Right lobe of liver (tissue), 6 donors: ENCODE data around the gene USP7. TPM values are rescaled to one million over a fixed set of nuclear protein-coding genes. Genes with fewer than 3 reads are reported as not detected.
A peak's percentile ranks its signal among the peaks of the same experiment; 100 is the strongest.
"Not testable (repeated sequence)": the region's sequence is repeated elsewhere in the genome, so short reads cannot be mapped to it uniquely, and the experiment has no call there.

Source experiments
- ATAC-seq, 4 donors: fragments of 200-7000 bp; cut with Tn5 transposase; one replicate each; pipeline ENCODE4 v1.9.1; 2020; ENCODE audit warnings: mild to moderate bottlenecking in 4 of 4, moderate library complexity in 4 of 4
- DNase-seq, 3 donors: peaks; one replicate each; pipeline ENCODE4 v3.0.0-alpha.2; 2020
- H3K27ac ChIP-seq, 3 donors: fragments of 200-600 bp; one replicate each; pipeline ENCODE4 v1.8.0; 2022
- H3K27me3 ChIP-seq, 2 donors: fragments of 200-600 bp; one replicate each; pipeline ENCODE4 v1.8.0; 2022
- H3K36me3 ChIP-seq, 4 donors: fragments of 200-600 bp; sonication (generic) in 1 of 4; one replicate each; pipeline versions ENCODE4 v1.5.1 to v1.8.0; 2017 to 2022; ENCODE audit warnings: control low read depth in 1 of 4
- H3K4me1 ChIP-seq, 4 donors: fragments of 200-600 bp; sonication (generic) in 1 of 4; one replicate each; pipeline versions ENCODE4 v1.5.1 to v1.8.0; 2017 to 2022; ENCODE audit warnings: control low read depth in 1 of 4
- H3K4me3 ChIP-seq, 3 donors: fragments of 200-600 bp; one replicate each; pipeline ENCODE4 v1.8.0; 2022
- H3K9me3 ChIP-seq, 4 donors: fragments of 200-600 bp; sonication (generic) in 1 of 4; one replicate each; pipeline versions ENCODE4 v1.5.1 to v1.8.0; 2017 to 2022; ENCODE audit warnings: control low read depth in 1 of 4
- POLR2A ChIP-seq: fragments of 450-650 bp; IDR thresholded peaks from one replicate; pipeline ENCODE4 v1.6.1; 2017; ENCODE audit warnings: antibody characterized with exemption, mild to moderate bottlenecking
- WGBS: methylation state at CpG from one replicate; pipeline ENCODE4 v1.1.6; 2018; ENCODE audit warnings: low coverage, low lambda C conversion rate; ENCODE audit not compliant: insufficient coverage; ENCODE audit errors: missing lambda C conversion rate; 5-methylcytosine and 5-hydroxymethylcytosine counted together
- intact Hi-C, 2 donors: fragments of 100-400 bp; cut with DNase I; formaldehyde crosslinking; loops; one replicate each; pipeline versions ENCODE4 v1.11.2 to v1.14.1; 2022
- total RNA-seq, 6 experiments: library from RNA; depleted of rRNA in 2 of 6; stranded (reverse); fragments of >200 nt in 2 of 6; fragmentation: NEBNext Ultra II Directional in 3 of 6; extraction: Animal tissue kit (Norgen Biotek cat#: 25700) in 3 of 6; gene quantifications; one replicate each; pipeline versions ENCODE4 v1.1.0 to v1.2.4, GENCODE V29; 2016 to 2023
- TF ChIP-seq, protein P1 (sequence below), 4 donors: fragments of 200-600 bp in 3 of 4; fragments of 450-650 bp in 1 of 4; IDR thresholded peaks; one replicate each; pipeline versions ENCODE4 v1.5.1 to v1.8.0; 2016 to 2022; ENCODE audit warnings: antibody characterized with exemption in 4 of 4, mild to moderate bottlenecking in 2 of 4
- donor health status: DM: no; HTN: yes; CAD: no.
- donor health status: DM: no; HTN: no; CAD: no.
- donor health status: DM: no; HTN: no; CAD: no.
- donor health status: DM: no; HTN: yes; CAD: no.
- donor health status: DM: no; HTN: yes; CAD: no.

USP7 gene
- total RNA-seq, 6 experiments from 2014 or later: 46.8 to 55.8 (median 49.1) TPM

DNA sequence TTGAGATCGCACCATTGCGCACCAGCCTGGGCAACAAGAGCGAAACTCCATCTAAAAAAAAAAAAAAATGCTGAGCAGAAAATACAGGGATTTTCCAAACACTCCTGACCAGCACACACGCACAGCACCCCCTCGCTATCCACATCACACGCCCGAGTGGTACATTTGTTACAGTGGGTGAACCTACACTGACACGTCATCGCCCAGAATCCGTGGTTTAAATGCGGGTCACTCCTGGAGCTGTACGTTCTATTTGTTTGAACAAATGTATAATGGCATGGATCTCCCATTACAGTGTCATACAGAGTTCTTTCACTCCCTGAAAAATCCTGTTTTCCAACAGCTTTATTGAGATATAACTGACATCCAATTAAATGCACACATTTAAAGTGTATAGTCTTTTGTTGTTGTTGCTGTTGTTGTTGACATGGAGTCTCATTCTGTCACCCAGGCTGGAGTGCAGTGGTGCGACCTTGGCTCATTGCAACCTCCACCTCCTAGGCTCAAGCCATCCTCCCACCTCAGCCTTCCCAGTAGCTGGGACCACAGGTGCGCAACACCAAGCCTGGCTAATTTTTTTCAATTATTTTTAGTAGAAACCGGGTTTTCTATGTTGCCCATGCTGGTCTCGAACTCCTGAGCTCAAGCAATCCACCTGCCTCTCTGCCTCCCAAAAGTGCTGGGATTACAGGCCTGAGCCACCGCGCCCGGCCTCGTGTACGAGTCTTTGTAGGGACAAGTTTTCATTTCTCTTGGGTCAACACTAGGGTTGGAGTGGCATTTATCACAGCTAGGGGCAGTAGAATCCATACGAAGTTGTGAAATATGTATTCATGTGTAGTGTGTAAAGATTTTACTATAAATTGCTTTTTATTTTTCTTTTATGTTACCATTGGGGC lies 90.5 kb downstream of the USP7 start:
- Histone ChIP-seq H3K27me3 (no peaks in the 10 kb centered on the region), H3K4me1 (peaks cover 0 to 20% (median 6%) of the 10 kb centered on the region in 4 donors), H3K27ac (no peak overlapping the region), H3K4me3 (no peak overlapping the region), H3K36me3 (no peaks in the 10 kb centered on the region), H3K9me3 (no peaks in the 10 kb centered on the region)
- WGBS: 90% methylated on average over 19 of the region's 22 CpGs
- DNase-seq: no peak
- intact Hi-C loops: no loop called here
- ATAC-seq: no peak
- TF ChIP-seq POLR2A: no peak
- TF ChIP-seq, protein P1, sequence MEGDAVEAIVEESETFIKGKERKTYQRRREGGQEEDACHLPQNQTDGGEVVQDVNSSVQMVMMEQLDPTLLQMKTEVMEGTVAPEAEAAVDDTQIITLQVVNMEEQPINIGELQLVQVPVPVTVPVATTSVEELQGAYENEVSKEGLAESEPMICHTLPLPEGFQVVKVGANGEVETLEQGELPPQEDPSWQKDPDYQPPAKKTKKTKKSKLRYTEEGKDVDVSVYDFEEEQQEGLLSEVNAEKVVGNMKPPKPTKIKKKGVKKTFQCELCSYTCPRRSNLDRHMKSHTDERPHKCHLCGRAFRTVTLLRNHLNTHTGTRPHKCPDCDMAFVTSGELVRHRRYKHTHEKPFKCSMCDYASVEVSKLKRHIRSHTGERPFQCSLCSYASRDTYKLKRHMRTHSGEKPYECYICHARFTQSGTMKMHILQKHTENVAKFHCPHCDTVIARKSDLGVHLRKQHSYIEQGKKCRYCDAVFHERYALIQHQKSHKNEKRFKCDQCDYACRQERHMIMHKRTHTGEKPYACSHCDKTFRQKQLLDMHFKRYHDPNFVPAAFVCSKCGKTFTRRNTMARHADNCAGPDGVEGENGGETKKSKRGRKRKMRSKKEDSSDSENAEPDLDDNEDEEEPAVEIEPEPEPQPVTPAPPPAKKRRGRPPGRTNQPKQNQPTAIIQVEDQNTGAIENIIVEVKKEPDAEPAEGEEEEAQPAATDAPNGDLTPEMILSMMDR (IDR thresholded peaks at IDR 0.05): no peak

DNA sequence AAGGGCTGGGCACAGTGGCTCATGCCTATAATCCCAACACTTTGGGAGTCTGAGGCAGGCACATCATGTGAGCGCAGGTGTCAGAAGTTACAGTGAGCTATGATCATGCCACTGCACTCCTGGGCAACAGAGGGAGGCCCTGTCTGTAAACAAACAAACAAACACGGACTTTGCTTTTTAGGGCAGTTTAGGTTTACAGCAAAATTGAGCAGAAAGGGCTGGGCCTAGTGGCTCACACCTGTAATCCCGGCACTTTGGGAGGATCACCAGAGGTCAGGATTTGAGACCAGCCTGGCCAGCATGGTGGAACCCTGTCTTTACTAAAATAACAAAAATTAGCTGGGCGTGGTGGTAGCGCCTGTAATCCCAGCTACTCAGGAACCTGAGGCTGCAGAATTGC lies 91.6 kb downstream of the USP7 start:
- no peak for DNase-seq
- no peaks in the 10 kb centered on the region for H3K27me3 ChIP-seq
- H3K36me3 ChIP-seq: no peaks in the 10 kb centered on the region
- 53% methylated on average over 4 of the region's 5 CpGs for WGBS
- intact Hi-C loops: no loop called here
- peak; percentile 8 to 39 (median 18) for ATAC-seq
- H3K4me1 ChIP-seq: peaks cover 0 to 20% (median 6%) of the 10 kb centered on the region in 4 donors
- no peaks in the 10 kb centered on the region for H3K9me3 ChIP-seq
- TF ChIP-seq, protein P1 (IDR thresholded peaks at IDR 0.05): no peak
- no peak for TF ChIP-seq POLR2A
- no peak overlapping the region for H3K4me3 ChIP-seq
- H3K27ac ChIP-seq: peak overlapping the region in 2 of 3 donors; percentile 54

DNA sequence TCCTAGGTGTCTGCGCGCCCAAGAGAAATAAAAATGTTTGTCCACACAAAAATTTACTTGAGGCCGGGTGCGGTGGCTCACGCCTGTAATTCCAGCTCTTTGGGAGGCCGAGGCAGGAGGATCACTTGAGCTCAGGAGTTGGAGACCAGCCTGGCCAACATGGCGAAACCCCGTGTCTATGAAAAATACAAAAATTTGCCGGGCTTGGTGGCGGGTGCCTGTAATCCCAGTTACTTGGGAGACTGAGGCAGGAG lies 93.8 kb downstream of the USP7 start:
- H3K9me3 ChIP-seq, H3K4me3 ChIP-seq, H3K36me3 ChIP-seq, DNase-seq, ATAC-seq, H3K27me3 ChIP-seq, H3K27ac ChIP-seq: not testable (repeated sequence)
- 100% methylated on average over 4 of the region's 10 CpGs for WGBS
- intact Hi-C loops: loop anchor here in 1 of 2 donors (10.0 kb wide), 1 partner anchor 65 kb away; no protein-coding TSS in a partner anchor
- peaks cover 0 to 34% (median 17%) of the 10 kb centered on the region in 4 donors for H3K4me1 ChIP-seq

DNA sequence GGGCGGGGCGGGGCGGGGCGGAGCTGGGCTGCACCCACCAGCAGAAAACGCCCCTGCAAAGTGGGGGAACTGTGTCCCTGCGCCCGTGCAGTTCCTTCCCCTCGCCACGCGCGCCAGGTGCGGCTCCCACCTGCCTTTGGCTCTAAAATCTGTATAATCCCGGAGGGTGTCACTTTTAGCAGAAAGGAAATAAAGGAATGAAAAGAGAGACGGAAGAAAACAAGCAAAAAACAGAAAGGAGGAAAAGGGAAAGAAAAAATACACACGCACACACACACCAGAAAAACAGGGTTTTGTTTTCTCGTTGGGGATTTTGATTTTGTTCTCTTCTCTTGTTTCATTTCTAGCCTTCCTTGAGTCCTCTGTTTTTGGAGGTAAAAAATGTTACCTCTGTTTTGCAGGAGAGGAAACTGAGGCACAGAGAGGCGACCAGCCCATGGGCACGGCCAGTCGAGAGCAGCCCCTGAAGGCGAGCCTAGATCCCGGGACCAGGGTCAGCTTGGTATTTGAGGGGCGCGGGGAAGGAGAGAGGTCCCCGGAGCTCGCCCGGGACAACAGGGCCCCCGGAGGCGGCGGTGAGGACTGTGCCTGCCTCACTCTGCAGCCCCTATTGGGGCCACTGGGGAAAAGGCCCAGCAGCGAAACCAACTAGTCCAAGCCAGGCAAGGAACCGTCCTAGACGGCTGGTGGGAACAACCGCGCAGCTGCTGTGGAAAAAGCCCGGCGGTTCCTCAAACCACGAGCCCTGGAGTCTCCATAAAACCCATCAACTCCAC lies 94.3 kb downstream of the USP7 start:
- Histone ChIP-seq H3K36me3 (no peaks in the 10 kb centered on the region), H3K27me3 (no peaks in the 10 kb centered on the region), H3K27ac (peak overlapping the region in 2 of 3 donors; percentile 43 to 72), H3K4me3 (peak overlapping the region; percentile 88 to 99 (median 92)), H3K4me1 (peaks cover 0 to 39% (median 19%) of the 10 kb centered on the region in 4 donors), H3K9me3 (no peaks in the 10 kb centered on the region)
- DNase-seq (no peak), ATAC-seq (no peak)
- WGBS: 2% methylated on average over 19 of the region's 37 CpGs
- intact Hi-C loops: loop anchor here in 1 of 2 donors (10.0 kb wide), 1 partner anchor 65 kb away; no protein-coding TSS in a partner anchor
- peak; percentile 3 for TF ChIP-seq POLR2A
- TF ChIP-seq, protein P1 (IDR thresholded peaks at IDR 0.05): no peak
